ENCODE data around the gene MGP.
A peak's percentile ranks its signal among the peaks of the same experiment; 100 is the strongest.

MGP gene

DNA sequence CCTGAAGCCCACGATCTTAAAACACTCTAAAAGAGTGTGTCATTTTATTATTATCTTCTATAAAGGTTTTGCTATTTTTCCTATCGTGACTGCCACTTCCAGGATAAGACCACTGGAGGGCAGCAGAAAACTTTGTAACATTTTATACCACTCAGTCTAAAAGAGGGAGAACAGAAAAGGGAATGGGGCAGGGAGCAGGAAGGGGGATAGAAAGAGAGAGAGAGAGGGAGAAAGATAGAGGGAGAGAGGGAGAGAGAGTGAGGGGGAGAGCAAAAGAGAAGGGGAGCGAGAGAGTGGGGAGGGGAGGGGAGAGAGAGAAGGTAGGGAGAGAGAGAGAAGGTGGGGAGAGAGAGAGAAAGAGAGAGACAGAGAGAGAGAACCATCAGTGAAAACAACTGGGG is 40.3 kb downstream of the MGP start:
- TF ChIP-seq, protein P1, sequence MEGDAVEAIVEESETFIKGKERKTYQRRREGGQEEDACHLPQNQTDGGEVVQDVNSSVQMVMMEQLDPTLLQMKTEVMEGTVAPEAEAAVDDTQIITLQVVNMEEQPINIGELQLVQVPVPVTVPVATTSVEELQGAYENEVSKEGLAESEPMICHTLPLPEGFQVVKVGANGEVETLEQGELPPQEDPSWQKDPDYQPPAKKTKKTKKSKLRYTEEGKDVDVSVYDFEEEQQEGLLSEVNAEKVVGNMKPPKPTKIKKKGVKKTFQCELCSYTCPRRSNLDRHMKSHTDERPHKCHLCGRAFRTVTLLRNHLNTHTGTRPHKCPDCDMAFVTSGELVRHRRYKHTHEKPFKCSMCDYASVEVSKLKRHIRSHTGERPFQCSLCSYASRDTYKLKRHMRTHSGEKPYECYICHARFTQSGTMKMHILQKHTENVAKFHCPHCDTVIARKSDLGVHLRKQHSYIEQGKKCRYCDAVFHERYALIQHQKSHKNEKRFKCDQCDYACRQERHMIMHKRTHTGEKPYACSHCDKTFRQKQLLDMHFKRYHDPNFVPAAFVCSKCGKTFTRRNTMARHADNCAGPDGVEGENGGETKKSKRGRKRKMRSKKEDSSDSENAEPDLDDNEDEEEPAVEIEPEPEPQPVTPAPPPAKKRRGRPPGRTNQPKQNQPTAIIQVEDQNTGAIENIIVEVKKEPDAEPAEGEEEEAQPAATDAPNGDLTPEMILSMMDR (IDR thresholded peaks at IDR 0.05): peak; percentile 82

DNA sequence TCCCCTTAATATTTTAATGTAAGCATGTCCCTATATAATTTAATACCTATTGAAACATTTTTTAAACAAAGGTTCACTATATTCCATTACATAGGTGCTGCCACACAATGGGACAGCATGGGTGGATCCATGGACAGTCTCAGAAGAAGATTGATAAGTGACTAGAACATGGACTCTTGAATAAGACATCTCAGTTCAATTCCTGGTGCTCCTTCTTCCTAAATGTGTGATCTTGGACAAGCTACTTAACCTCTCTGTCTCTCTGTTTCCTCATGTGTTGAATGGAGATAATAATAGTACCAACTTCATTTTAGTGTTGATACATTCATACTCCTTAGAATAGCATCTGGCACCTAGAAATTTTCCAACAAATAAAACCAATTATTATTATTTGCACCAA is 41.3 kb downstream of the MGP start:
- TF ChIP-seq, protein P1 (IDR thresholded peaks at IDR 0.05): no peak

DNA sequence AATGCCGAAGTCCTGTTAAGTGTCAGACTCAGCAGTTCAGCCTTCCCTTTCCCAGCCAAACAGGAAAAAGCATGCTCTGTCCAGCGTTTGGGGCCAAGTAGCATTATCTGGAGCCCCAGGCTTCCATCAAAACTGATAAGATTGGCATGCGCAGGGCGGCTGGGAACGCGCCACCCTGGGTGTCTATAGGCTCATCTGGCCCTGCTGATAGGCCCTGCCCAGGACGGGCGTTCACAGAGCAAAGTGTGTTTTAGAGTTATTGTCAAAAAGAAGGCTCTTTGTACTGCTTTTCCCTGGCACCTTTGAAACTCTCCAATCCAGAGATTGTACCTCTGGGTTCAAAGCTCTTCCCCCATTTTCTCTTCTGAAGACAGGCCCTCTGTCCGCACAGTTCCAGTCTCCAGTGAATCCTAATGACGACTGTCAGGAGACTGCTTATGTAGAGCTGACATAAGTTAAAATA is 42.2 kb downstream of the MGP start, which contains the start of gene ART4:
Gene ART4 (minus strand): TSS at position 102 of the 463 bp plus-strand sequence. CDS start 413 bp downstream, outside the sequence.
- TF ChIP-seq, protein P1 (IDR thresholded peaks at IDR 0.05): no peak

DNA sequence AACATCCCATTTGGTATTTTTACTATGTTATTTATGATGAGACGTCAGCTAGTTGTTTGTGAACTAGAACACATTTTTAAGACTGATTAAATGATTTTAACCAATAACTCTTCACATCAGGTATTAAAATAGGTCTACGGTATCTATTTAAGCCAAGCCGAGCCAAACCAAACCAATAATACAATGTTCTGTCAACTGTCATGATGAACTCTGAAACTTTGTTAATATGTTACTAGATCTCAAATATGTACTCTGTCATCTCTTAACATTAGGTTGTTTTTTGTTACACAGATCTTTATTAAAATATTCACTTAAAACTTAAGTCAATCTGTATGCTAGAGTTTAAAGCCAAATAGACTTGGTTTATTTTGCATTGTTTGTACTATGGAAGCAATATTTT is 43.3 kb downstream of the MGP start:
- TF ChIP-seq, protein P1 (IDR thresholded peaks at IDR 0.05): no peak

DNA sequence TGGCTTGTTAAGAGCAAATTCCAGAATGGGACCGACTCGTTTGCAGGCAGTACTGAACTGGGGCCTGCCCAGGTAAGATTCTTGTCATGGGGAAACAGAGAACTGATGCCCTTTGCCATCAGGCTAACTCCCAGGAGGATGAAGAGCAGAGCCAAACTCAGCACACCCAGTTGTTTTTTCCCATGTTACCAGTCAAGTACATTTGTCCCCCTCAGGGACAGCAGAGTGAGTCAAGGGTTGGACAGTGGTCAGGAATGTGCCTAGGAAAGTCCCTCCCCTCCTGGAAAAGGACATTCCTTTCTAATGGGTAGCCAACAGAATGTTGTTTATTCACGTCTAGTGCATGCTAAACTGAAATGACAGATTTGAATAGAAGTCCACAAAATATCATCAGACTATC is 43.9 kb downstream of the MGP start:
- TF ChIP-seq, protein P1 (IDR thresholded peaks at IDR 0.05): no peak

DNA sequence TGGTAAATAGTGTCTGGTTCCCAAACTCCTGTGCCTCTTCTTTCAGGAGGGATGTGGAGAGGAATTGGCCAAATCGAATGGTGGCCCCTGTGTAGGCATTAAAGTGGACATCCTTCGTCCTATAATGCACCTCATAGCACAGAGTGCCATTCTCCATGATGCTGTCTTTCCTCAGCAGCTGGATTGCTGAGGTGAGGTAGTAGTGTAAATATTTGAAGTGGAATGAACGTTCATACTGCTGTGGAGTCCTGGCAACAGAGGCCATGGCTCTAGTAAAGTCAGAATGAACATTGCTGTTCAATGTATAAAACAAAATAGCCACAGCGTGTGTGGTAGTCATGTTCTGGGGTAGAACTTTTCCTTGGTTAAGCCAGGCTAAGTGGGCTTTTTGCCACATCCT is 45.0 kb downstream of the MGP start:
- TF ChIP-seq, protein P1 (IDR thresholded peaks at IDR 0.05): no peak

DNA sequence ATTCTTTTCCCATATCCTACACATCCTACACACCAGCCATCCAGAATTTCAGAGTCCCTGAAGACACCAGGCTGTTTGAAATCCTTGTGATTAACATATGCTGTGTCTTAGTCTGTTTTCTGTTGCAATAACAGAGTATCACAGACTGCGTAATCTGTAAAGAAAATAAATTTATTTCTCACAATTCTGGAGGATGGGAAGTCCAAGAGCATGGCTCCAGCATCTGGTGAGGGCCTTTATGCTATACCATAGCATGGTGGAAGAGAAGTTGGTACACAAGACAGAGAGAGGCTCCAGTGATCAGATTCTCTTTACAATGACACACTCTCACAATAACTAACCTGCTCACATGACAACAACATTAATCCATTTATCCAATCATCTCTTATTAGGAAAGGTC is 46.4 kb downstream of the MGP start:
- TF ChIP-seq, protein P1 (IDR thresholded peaks at IDR 0.05): no peak

All from LNCAP (cell line).